Fibroblast of skin of right biceps (primary cell): ENCODE measurements around the gene CENPP.
A peak's percentile ranks its signal among the peaks of the same experiment; 100 is the strongest.

ENCODE experiments used
- DNase-seq: peaks from one replicate; pipeline ENCODE4 v3.0.0-alpha.2; 2013

Gene CENPP

DNA sequence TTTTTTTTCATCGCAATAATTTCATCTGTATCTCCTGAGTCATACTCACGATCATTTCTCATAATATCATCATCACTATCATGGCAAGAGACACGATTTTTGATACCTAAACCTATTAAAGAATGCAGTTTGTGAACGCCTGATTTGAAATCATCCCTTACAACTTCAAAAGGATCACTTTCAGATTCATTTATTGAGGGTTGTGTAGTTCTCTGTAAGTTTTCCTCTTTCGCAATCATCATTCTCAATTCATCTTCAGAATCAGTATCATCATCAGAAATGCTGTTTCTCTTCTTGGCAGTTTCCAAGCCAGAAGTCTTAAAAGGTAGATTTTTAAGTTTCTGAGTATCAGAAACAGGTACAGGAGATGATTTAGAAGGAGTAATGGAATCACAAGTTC, 10.3 kb upstream of the CENPP start:
- DNase-seq: no peak

DNA sequence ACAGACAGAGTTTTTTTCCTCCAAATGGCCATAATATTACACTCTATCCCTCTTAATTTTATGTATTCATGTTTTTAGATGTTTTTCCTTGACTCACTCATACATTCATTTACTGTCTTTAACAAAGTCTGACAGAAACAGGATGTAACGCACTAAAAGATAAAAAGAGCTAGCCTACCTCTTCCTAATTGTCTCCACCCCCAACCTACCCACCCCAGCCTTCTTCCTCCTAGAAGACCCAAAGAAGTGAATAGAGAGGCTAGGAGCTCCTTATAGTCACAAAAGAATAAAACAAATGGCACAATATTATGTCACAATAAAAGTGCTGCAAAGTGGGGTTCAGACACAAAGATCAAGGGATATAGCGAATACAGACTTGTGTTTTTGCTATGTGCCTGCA, 1.3 kb upstream of the CENPP start:
- DNase-seq: no peak

DNA sequence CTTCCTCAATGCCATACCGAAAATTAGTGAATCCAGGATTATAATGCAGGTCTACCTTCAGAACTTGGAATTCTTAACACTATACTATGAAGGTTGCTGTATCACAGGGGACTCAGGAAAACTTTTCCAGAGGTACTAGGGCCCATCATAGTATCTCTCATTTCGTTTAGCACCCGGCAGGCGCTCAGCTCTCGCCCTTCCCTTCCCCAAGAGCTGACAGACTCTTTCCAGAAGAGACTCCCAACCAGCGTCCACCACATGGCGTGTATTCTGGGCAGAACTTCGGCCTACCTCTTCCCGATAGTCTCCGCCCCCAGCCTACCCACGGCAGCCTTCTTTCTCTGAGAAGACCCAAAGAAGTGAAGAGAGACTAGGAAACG, 874 bp upstream of the CENPP start:
- no peak for DNase-seq

DNA sequence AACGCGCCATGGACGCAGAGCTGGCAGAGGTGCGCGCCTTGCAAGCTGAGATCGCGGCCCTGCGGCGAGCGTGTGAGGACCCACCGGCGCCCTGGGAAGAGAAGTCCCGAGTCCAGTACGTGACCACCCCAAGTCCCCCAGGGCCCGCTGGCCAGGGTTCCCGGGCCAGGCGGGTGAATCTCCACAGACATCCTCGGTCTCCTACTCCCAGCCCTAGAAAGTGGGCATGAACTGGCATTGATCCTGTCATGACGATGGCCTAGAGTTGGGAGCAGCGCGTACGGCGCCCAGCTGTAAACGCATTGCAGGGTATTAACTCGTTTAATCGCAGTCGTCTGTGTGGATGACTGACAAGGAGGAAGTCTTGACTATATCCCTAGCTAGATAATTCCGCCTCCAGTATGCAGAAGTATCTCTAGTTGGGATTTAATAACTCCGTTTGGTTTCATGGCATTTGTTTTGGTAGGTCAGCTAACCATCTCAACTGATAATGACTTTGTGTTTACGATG, 293 bp downstream of the CENPP start:
- peak; percentile 10 for DNase-seq

DNA sequence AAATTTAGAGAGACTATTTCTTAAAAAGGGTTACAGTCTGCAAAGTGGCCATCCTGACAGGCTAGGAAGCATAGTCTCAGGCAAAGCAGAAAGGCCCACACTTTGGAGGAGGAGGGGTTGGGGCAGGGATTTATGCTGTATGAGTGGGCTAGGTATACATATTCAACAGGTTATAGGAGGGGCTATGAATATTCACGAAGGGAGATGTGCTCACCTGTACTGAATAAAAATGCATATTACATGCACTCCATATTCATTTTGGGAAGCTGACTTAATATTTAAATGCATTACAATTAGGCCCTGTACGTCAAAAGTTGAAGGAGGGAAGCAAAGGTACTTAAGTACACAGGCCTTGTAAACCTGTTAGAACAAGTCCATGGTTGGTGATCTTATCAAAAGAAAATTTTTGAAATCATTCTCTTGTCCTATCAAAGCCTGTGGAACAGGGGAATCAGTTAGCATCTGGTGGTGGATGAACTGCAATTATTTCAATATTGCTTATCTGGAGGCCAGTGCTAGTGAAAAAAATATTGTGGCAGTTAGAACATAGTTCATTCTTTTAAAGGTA, 1.6 kb downstream of the CENPP start:
- DNase-seq: no peak

DNA sequence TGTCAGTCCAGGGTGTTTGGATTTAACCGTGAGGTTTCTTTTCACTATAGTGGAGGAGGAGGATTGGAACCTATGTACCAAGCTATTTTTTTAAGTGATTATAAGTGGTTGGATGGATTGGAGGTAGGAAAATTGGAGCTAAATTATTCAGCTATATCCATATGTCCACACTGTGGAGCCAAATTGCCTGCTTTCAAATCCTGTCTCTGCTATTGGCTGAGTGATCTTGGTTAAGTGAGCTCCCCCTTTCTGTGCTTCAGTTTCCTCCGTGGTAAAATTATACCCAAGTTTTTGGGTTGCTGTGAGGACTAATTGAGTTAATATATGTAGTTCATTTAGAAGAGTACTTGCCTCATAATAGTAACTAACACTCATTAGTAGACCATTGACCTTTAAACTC, 2.5 kb downstream of the CENPP start:
- DNase-seq: peak; percentile 59

DNA sequence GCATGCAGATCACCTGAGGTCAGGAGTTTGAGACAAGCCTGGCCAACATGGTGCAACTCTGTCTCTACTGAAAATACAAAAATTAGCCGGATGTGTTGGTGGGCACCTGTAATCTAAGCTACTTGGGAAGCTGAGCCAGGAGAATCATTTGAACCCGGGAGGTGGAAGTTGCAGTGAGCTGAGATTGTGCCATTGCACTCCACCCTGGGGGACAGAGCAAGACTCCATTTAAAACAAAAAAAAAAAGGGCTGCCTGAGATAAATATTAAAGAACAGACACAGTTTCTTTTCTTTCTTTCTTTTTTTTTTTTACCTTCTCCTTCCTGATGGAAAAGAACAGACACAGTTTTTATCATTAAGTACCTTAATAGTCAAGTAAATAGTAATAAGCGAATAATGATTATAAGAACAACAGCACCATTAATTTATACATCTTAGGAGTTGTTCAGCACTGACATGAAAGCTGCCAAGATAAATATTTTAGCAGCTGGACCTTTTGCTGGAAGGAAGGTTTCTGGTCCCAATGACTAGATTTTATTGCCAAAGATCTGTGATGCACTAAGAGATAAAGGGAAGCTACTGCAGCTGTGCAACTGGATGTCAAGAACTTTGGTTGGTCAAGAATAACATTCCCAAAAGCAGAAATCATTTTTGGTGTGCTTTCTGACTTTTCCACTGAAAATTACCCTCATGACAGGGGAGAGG, 7.0 kb downstream of the CENPP start:
- DNase-seq: no peak

DNA sequence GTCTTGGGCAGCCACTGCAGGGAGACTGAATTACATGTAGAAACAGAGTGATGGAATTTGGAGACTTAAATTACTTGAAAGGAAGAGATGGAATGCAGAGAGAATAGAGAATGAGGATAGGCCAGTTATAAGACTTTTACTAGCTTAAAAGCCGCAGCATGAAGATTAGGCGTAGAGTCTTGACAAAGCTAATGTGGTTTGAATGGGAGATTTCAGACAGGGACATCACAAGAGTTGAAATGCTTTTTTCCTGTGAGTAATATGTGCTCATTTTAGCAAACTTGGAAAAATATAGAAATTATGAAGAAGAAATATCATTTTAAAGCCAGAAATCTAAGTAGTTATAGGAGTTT, 7.5 kb downstream of the CENPP start:
- DNase-seq: no peak

DNA sequence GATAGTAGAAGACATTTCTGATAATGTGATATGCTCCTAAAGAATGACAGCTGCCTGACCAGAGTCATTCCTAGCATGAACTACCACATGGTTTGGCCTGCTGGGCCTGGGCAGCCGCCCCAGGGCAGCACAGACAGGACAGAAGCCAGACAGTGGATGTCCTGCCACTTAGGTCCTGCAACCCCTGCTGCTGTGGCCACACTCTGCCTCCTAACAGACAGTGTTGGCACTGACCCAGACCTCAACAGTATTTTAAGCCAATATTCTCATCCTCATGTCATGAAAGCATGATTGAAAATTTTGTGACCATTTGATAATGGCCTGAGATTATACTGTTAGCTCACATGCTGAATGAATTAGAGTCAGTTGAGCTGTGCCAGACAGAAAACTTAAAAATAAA, 15.8 kb downstream of the CENPP start:
- DNase-seq: no peak

DNA sequence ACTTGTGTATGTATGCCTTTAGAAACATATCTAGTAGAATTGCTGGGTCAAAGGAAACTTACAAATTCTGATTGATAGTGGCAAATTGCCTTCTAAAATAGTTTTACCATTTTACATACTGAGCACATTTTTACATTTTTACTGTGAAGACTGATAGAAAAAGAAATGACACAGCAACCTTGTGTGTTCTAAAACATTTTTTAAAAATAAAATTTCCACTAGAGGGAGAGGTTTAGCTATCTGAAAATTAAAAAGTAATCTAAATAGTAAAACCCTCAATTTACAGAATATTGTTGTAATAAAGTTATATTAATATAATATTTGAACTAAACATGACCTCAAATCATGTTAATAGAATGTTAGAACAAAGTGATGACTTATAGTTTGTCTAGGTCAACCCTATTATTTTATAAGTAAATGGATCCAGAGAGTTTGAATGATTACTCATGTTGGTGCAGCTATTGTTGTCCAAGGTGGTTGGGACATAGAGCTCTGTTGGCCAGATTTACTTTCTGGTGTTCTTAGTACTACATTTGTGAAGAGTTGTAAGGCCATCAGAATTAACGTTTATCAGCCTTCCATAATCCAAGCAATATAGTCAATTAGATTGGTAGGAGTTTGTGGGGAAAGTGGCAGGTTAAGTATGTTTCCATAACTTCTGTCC, 17.2 kb downstream of the CENPP start:
- peak; percentile 17 for DNase-seq

DNA sequence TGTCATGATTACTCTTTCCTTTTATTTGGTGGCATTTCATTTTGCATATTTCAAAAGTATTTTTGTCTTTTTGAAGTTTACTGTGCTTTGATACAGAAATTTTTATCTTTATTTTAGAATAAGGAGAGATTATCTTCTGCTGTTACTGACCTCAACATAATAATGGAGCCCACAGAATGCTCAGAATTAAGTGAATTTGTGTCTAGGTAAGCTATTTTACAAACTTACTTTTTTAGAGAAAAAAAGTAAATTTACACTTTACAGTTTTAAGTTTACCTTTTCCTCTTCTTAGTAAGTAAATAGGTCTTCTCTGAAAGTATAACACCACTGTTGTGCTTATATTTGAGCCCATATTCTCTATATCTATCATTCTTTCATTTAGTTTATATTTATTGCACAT, 19.8 kb downstream of the CENPP start:
- DNase-seq: no peak

DNA sequence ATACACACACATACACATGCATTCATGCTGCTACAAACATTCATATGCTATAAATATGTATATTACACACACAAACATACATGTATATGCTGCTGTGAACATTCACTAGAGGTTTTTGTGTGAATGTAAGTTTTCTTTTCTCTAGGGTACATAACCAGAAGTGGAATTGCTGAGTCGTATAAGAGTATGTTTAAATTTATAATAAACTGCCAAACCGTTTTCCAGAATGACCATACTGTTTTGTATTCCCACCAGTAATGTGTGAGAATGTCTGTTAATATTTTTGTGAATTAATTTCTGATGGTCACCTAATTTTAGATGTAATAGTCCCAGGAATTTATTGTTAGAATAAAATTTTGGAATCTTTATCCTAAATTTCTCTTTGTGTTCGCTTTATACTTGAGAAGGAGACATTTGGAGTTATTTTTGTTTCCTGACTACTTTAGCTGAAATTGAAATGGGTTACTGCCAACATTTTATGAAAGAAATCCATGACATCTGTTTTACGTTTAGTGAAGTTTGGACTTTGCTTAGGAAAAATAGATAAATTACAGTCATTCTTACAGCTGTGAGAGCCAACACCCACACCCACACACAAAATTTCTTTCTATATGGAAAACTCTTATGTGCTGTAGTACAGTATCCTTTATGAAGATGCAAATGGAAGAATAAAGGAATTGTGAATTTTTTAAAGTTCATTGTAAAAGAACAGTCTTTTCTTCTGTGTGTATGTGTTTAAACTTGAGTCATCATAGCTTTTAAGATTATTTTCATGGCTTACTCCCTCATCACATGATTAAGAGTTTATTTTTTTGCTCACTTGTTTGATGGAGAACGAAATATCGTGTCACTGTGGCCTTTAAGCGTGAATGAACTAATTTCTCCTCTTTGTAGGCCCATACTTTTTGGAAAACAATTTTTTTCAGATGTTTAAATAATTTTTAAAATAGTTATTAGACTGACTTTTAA, 24.3 kb downstream of the CENPP start:
- peak; percentile 70 for DNase-seq

DNA sequence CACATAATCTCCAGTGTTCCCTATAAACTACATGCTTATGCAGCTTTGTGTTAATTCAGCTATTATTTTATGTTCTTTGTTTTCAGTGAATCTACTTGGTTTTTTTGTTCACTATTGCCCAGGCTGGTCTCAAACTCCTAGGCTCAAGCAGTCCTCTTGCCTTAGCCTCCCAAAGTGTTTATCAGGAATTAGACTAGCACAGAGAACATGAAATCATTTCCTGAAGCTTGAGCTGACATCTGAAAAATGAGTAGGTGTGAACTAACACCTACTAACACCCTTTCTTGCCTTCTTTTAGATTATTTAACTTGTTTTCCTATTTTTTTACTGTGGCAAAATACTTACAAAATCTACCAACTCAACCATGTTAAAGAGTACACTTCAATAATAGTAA, 25.0 kb downstream of the CENPP start:
- DNase-seq: no peak

DNA sequence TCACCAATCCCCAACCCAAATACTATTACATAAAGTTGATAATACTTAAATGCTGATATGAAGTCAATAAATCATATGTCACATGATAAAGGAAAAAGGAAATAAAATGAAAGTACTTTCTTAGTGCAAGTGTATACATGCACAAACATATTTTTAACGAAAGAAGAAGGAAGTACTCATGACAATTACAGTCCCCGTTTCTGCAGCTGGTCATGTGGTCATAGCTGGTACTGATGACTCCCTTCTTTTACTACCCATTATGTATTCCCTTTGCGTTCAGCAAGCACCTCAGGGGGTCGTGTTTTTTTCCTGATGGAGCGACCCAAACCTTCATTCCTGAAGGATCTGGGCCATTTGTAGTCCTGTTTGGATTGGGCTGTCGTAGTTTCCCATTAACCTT, 27.3 kb downstream of the CENPP start:
- DNase-seq: no peak

DNA sequence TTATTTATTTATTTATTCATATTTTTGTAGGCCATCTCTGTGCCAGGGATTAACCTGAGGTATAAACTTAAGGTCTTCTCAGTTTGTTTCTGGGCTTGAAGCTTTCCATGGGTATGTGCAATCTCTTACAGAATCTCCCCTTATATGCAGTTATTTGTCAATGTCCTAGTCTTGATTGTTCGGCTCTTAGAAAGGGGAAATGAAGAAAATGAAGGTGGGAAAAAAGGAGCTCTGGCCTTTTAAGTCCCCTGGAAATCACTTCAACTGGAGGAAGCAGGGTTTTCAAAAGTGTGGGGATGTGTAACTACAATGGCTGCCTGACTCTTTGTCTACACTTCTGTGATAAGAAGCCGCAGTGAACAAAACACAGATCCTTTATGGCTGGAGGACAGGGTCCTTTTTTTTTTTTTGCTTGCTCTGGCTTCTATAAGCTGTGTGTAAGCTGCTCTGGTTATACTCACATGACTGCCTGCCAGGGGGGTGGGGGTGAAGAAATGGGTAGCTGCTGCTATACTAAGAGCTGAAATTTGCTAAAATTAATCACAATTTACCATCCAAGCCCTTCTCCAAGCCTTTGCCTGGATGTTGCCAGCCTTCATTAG, 33.7 kb downstream of the CENPP start:
- no peak for DNase-seq

DNA sequence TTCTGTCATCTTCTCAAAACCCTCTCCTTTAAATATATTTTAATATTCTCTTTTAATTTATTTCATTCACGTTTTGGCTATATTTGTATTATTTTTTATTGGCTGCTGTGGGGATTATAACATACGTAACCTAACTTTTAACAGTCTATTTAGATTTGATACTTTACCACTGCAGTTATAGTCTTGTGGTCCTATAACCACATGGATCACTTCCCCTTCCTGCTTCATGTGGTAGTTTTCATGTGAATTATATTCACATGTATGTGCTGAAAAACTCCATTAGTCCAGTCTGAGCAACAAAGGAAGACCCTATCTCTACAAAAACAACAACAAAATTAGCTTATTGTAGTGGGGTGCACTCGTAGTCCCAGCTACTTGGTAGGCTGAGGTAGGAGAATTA, 34.3 kb downstream of the CENPP start:
- DNase-seq: no peak

DNA sequence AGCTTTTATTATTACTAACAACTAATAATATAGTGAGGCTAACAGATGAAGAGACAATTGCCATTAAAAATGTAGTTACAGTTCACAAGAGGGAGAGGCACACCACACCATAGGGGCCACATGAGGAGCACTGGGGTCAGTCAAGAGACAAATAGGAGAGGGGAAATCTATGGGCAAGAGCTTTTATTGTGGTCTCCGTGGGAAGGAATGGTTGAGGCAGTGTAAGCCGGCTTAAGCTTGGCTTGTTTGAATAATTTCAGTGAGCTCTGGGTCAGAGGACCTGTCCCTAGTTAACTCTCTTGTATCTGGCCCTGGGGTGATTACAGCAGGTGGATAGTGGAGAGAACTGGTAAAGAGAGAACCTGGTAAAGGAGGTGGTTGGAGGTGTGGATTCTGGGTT, 43.3 kb downstream of the CENPP start:
- DNase-seq: no peak

DNA sequence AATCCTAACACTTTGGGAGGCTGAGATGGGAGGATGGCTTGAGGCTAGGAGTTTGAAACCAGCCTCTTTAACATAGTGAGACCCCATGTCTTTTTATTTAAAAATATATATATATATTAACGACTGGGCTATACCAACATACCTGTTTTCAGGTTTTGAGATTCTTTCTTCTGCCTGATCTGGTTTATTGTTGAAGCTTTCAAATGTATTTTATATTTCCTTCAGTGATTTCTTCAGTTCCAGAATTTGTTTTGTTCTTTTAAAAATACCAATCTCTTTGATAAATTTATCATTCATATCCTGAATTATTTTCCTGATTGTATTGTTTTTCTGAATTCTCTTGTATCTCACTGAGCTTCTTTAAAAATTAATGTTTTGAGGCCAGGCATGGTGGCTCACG, 47.4 kb downstream of the CENPP start:
- DNase-seq: no peak

DNA sequence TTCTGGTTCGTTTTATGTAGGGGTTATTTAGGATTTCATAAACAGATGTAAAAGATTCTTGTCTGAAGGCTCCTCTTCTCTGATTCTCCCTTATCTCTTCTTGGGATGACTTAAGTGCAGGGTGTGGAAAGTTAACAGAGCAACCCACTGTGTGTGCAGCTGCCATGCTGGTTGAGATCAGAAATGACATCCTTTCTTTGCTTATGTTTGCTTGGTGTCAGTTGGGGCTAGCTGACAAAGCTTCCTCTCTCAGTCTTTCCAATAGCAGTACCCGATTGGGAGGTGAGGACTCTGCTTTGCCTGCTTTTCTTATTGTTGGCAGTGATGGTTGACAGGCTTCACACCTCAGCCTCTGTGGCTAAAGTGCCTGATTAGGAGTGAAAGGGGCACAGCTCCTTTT, 52.1 kb downstream of the CENPP start:
- DNase-seq: no peak

DNA sequence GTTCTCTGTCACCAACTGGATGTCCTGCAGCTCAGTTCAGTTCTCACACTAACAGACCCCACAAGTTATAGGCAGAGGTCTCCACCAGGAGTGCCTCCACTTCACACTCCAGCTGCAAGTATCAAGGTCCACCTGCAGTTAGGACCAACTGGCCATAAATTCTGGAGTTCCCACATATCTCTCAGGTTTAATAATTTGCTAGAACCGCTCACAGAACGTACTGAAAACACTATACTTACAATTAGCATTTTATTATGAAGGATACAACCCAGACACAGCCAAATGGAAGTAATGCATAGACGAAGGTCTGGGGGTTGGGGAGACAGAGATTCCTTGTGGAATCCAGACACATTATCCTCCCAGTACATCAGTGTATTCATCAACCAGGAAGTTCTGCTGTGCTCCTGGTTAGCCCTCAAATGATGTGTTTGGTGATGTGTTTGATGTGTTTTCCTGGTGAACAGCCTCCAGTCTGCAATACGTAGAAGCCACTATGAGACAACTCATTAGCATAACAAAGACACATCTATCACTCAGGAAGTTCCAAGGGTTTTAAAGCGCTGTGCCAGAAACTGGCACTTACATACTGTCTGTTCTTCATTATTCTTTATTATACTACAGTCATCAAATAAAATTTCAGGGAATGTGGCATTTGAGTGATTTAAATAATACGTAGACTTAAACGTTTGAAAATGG, 53.3 kb downstream of the CENPP start:
- DNase-seq: peak; percentile 92

DNA sequence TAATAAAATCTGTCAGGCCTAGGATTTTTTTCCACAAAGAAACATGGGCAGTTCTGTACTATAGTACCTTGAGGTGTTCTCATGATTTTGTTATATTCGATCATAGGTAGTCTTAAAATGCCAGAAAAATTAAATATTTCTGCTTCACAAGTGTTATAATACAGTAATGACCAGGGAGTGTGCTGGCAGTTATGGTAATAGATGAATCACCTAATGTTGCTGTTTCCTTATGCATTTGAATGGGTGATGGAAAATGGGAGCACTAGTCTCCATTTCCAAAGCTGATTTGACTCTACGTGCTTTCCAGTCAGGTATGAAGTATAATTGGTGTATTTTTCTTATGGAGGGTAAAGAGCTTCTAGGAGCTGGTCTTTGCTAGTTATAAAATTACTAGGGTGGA, 54.9 kb downstream of the CENPP start:
- no peak for DNase-seq

DNA sequence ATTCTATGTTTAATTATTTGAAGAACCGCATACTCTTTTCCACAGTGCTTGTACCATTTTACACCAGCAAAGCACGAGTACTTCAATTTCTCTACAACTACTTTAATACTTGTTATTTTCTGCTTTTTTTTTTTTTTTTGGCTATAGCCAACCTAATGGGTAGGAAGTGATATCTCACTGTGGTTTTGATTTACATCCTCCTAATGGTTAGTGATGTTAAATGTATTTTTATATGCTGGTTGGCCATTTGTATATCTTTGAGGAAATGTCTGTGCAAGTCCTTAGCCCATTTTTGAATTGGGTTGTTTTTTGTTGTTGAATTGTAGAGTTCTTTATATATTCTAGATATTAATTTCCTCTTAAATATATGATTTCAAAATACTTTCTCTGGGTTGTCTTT, 56.0 kb downstream of the CENPP start:
- DNase-seq: no peak
